Neural crest cell (in vitro differentiated cells): ENCODE measurements around the gene BCL7A. TPM values are rescaled to one million over a fixed set of nuclear protein-coding genes. Genes with fewer than 3 reads are reported as not detected.

ENCODE experiments used
- DNase-seq: peaks from one replicate; pipeline ENCODE4 v3.0.0; 2021; ENCODE audit warnings: low read depth, mixed read lengths, low spot score
- H3K27ac Mint-ChIP-seq: one replicate; pipeline ENCODE4 v1.8.0; 2021; ENCODE audit warnings: mild to moderate bottlenecking, mixed read lengths; ENCODE audit not compliant: unreplicated experiment
- H3K27me3 Mint-ChIP-seq: 2 replicates; pipeline ENCODE4 v1.8.0; 2021; ENCODE audit warnings: low read depth, mild to moderate bottlenecking, mixed read lengths
- H3K36me3 Mint-ChIP-seq: 2 replicates; pipeline ENCODE4 v1.8.0; 2021; ENCODE audit warnings: low read depth, mild to moderate bottlenecking, mixed read lengths
- H3K4me1 Mint-ChIP-seq: 2 replicates; pipeline ENCODE4 v1.8.0; 2021; ENCODE audit warnings: mixed read lengths
- H3K4me3 Mint-ChIP-seq: one replicate; pipeline ENCODE4 v1.8.0; 2021; ENCODE audit warnings: mild to moderate bottlenecking, mixed read lengths
- H3K9me3 Mint-ChIP-seq: 2 replicates; pipeline ENCODE4 v1.8.0; 2021; ENCODE audit warnings: mixed read lengths
- total RNA-seq: library from RNA; stranded (reverse); gene quantifications from 2 replicates; pipeline ENCODE4 v1.2.1, GENCODE V29; 2021
- TF ChIP-seq, protein P1 (sequence below): fragments of 200-600 bp; sonication (generic); conservative IDR thresholded peaks from 2 replicates; pipeline ENCODE4 v1.5.0; 2021; ENCODE audit warnings: antibody characterized with exemption, mild to moderate bottlenecking

Gene BCL7A
- total RNA-seq, 1 donor from 2014 or later = 57.4 TPM

DNA sequence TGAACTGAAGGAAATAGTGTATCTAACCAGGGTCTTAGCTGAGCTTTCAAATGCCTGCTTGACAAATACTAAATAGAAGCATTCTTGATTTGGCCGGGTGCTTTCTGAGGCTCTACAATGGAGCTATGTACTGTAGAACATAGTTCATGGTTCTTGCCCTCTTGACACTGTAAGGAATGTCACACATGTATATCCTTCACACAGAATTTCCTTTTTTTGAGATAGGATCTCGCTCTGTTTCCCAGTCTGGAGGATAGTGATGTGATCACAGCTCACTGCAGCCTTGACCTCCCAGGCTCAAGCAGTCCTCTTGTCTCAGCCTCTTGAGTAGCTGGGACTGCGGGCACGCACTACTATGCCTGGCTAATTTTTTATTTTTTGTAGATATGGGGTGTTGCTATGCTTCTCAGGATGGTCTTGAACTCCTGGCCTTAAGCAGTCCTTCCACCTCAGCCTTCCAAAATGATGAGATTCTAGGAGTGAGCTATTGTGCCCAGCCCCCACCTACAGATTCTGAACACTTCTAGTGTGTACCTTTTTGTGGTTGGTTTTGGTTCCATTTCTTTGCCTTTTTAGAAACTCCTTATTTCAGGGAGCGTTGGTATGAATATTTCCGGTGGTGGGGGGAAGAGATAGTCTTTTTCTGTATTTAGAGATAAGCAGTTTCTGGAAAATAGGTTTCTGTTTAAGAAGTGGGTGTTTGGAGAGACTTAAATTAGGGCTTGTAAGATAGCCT lies 61.1 kb downstream of the BCL7A start:
- TF ChIP-seq, protein P1, sequence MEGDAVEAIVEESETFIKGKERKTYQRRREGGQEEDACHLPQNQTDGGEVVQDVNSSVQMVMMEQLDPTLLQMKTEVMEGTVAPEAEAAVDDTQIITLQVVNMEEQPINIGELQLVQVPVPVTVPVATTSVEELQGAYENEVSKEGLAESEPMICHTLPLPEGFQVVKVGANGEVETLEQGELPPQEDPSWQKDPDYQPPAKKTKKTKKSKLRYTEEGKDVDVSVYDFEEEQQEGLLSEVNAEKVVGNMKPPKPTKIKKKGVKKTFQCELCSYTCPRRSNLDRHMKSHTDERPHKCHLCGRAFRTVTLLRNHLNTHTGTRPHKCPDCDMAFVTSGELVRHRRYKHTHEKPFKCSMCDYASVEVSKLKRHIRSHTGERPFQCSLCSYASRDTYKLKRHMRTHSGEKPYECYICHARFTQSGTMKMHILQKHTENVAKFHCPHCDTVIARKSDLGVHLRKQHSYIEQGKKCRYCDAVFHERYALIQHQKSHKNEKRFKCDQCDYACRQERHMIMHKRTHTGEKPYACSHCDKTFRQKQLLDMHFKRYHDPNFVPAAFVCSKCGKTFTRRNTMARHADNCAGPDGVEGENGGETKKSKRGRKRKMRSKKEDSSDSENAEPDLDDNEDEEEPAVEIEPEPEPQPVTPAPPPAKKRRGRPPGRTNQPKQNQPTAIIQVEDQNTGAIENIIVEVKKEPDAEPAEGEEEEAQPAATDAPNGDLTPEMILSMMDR = no peak
- H3K4me3 Mint-ChIP-seq = peak overlapping the region; percentile 69

DNA sequence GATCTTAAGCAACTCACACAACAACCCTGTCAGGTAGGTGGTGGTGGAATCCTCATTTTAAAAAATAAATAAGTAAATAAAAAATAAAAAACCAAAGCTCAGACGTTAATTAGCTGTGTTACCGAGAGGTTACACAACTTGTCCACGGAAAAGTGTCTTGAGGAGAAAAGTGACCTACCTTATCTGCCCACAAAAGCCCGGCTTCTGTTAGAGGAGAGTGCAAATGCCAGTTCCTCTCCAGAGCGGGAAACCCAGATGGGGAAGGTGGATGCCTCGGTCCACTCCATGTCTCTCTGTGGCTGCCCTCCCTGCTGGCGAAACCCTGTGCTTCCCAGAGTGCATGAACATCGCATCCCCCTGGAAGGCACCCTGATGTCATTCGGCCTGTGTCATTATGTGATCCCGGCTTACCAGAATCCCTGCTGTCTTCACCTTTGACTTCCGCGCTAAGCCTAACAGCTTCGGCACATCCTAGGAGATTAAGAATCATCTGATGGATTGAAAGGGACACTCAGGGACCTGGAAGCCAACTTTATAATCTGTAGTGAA lies 63.2 kb downstream of the BCL7A start:
- no peak overlapping the region for H3K4me3 Mint-ChIP-seq
- no peaks in the 10 kb centered on the region for H3K9me3 Mint-ChIP-seq
- no peak overlapping the region for H3K27ac Mint-ChIP-seq
- no peak for DNase-seq
- H3K36me3 Mint-ChIP-seq = peaks cover 7% of the 10 kb centered on the region
- H3K27me3 Mint-ChIP-seq = peaks cover 11% of the 10 kb centered on the region
- TF ChIP-seq, protein P1 = no peak
- peaks cover 68% of the 10 kb centered on the region for H3K4me1 Mint-ChIP-seq

More for the DNA sequence above, 61.1 kb downstream of the BCL7A start:
- H3K27me3 Mint-ChIP-seq = peaks cover 17% of the 10 kb centered on the region
- no peaks in the 10 kb centered on the region for H3K9me3 Mint-ChIP-seq
- peak overlapping the region; percentile 4 for H3K27ac Mint-ChIP-seq
- peaks cover 7% of the 10 kb centered on the region for H3K36me3 Mint-ChIP-seq
- H3K4me1 Mint-ChIP-seq = peaks cover 56% of the 10 kb centered on the region
- DNase-seq = no peak

DNA sequence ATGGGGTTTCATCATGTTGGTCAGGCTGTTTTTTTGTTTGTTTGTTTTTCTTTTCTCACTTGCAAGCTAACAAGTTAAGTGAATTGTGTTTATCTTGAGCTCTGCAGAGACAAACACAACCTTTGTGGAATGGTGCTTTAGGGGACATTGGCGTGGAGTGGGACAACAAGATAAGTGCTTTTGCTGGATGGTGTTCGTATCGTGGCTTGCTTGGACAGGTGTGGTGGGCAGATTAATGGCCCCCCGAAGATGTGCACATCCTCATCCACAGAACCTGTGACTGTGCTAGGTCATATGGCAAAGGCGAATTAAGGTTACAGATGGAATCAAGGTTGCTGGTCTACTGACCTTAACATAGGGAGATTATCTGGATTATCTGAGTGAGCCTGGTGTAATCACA lies 63.9 kb downstream of the BCL7A start:
- DNase-seq = no peak
- H3K36me3 Mint-ChIP-seq = peaks cover 7% of the 10 kb centered on the region
- H3K4me1 Mint-ChIP-seq = peaks cover 62% of the 10 kb centered on the region
- peaks cover 4% of the 10 kb centered on the region for H3K27me3 Mint-ChIP-seq
- H3K9me3 Mint-ChIP-seq = no peaks in the 10 kb centered on the region
- peak overlapping the region; percentile 13 for H3K4me3 Mint-ChIP-seq
- TF ChIP-seq, protein P1 = no peak
- no peak overlapping the region for H3K27ac Mint-ChIP-seq

DNA sequence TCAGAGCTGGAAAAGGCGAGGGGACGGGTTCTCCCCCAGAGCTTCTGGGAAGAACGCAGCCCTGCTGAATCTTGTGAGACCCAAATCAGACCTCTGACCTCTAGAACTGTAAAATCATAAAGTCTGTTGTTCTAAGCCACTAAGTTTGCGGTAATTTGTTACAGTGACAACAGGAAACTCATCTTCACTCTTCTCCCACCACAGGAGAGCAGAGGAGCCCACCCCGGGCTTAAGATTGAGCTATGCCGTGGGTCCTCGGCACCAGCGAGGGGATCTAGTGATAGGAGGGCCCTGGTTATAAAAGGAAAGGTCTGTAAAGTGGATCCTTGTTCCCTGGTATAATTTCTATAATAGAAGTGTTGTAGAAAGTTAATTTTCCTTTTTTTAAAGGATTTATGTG lies 64.4 kb downstream of the BCL7A start:
- Mint-ChIP-seq H3K4me1 (peaks cover 62% of the 10 kb centered on the region), H3K27me3 (peaks cover 2% of the 10 kb centered on the region), H3K9me3 (no peaks in the 10 kb centered on the region), H3K36me3 (peaks cover 7% of the 10 kb centered on the region), H3K27ac (no peak overlapping the region), H3K4me3 (peak overlapping the region; percentile 36)
- TF ChIP-seq, protein P1 = no peak
- no peak for DNase-seq

DNA sequence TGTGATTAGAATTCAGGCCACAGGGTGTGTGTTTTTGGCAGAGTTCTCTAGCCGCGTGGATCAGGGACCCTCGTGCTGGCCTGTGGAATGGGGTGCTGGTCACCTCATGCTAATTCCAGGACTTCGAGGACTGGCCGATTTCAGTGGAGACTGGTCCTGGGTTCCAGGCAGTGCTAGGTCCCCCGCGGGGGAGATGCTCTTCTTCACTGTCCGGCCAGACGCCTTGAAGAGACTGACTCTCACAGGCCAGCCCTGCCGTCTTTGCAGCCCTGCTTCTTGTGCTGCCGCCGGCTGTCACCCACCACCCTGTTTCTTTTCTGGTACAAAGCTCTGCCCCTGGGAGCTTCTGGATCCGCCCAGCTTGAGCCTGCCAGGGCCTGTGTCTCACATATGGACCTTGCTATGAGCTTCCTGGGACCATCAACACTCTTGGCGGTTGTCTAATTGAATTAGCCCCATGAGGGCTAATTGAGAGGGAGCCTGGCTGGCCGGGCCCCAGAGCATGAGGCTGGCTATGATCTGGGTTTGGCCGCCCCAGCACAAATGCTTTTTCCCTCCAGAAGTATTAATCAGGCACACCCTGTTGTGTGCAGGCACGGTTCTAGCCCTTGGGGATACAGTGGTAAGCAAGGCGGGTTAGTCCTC lies 65.1 kb downstream of the BCL7A start:
- no peaks in the 10 kb centered on the region for H3K27me3 Mint-ChIP-seq
- peaks cover 60% of the 10 kb centered on the region for H3K4me1 Mint-ChIP-seq
- TF ChIP-seq, protein P1 = no peak

More for the DNA sequence above, 65.1 kb downstream of the BCL7A start:
- Mint-ChIP-seq H3K9me3 (no peaks in the 10 kb centered on the region), H3K4me3 (peak overlapping the region; percentile 36), H3K27ac (no peak overlapping the region), H3K36me3 (peaks cover 7% of the 10 kb centered on the region)
- DNase-seq = no peak
